Astrocyte (in vitro differentiated cells and primary cell): Measurements from ENCODE around the gene PPP1R2. TPM values are rescaled to one million over a fixed set of nuclear protein-coding genes. Genes with fewer than 3 reads are reported as not detected.

ENCODE experiments used
- DNase-seq: peaks from one replicate; pipeline ENCODE4 v3.0.0-alpha.2; 2010; ENCODE audit warnings: low read depth
- FAIRE-seq: peaks from 2 replicates; lab custom pipeline; 2011; peaks lifted over from hg19 to GRCh38; lab: Jason Lieb, UNC
- H2AFZ ChIP-seq: 2 replicates; pipeline ENCODE4 v1.6.0; 2012; ENCODE audit warnings: low read depth, low read length, inconsistent platforms
- H3K27ac ChIP-seq: 2 replicates; pipeline ENCODE4 v1.5.1; 2011; ENCODE audit warnings: low read depth, low read length, inconsistent platforms
- H3K27me3 ChIP-seq: 2 replicates; pipeline ENCODE4 v1.6.0; 2011; ENCODE audit warnings: low read length, inconsistent platforms; ENCODE audit not compliant: insufficient read depth
- H3K36me3 ChIP-seq: 2 replicates; pipeline ENCODE4 v1.5.1; 2011; ENCODE audit warnings: low read length, inconsistent platforms; ENCODE audit not compliant: insufficient read depth
- H3K4me1 ChIP-seq: 2 replicates; pipeline ENCODE4 v1.5.1; 2011; ENCODE audit warnings: low read length, inconsistent platforms; ENCODE audit not compliant: insufficient read depth
- H3K4me2 ChIP-seq: 2 replicates; pipeline ENCODE4 v1.6.0; 2012; ENCODE audit warnings: low read length, inconsistent platforms
- H3K4me3 ChIP-seq: 2 replicates; pipeline ENCODE4 v1.5.1; 2011; ENCODE audit warnings: low read depth, mild to moderate bottlenecking, low read length, inconsistent platforms; ENCODE audit not compliant: insufficient read depth
- H3K79me2 ChIP-seq: 2 replicates; pipeline ENCODE4 v1.6.0; 2012; ENCODE audit warnings: mild to moderate bottlenecking, low read length, inconsistent platforms; ENCODE audit not compliant: insufficient read depth
- H3K9ac ChIP-seq: 2 replicates; pipeline ENCODE4 v1.6.0; 2012; ENCODE audit warnings: mild to moderate bottlenecking, low read length, inconsistent platforms
- H3K9me3 ChIP-seq: 2 replicates; pipeline ENCODE4 v1.5.1; 2012; ENCODE audit warnings: low read depth, mild to moderate bottlenecking, low read length, inconsistent platforms; ENCODE audit not compliant: insufficient read depth
- H4K20me1 ChIP-seq: 2 replicates; pipeline ENCODE4 v1.6.0; 2012; ENCODE audit warnings: low read length, inconsistent platforms; ENCODE audit not compliant: insufficient read depth
- H3K27ac Mint-ChIP-seq: one replicate; pipeline ENCODE4 v1.8.0; 2021; ENCODE audit warnings: mild to moderate bottlenecking, mixed read lengths; ENCODE audit not compliant: unreplicated experiment
- H3K27me3 Mint-ChIP-seq: one replicate; pipeline ENCODE4 v1.8.0; 2021; ENCODE audit warnings: low read depth, mixed read lengths; ENCODE audit not compliant: unreplicated experiment
- H3K36me3 Mint-ChIP-seq: one replicate; pipeline ENCODE4 v1.8.0; 2021; ENCODE audit warnings: low read depth, mixed read lengths; ENCODE audit not compliant: unreplicated experiment
- H3K4me1 Mint-ChIP-seq: one replicate; pipeline ENCODE4 v1.8.0; 2021; ENCODE audit warnings: low read depth, mixed read lengths; ENCODE audit not compliant: unreplicated experiment
- H3K4me3 Mint-ChIP-seq: one replicate; pipeline ENCODE4 v1.8.0; 2021; ENCODE audit warnings: mild to moderate bottlenecking, moderate library complexity, mixed read lengths; ENCODE audit not compliant: unreplicated experiment
- H3K9me3 Mint-ChIP-seq: one replicate; pipeline ENCODE4 v1.8.0; 2021; ENCODE audit warnings: mild to moderate bottlenecking, mixed read lengths; ENCODE audit not compliant: unreplicated experiment
- EZH2 ChIP-seq: IDR thresholded peaks from 2 replicates; pipeline ENCODE4 v1.6.1; 2012; ENCODE audit warnings: mild to moderate bottlenecking, low read length, inconsistent platforms; ENCODE audit not compliant: insufficient read depth
- total RNA-seq: library from RNA; stranded (reverse); gene quantifications from 2 replicates; pipeline ENCODE4 v1.2.1, GENCODE V29; 2021
- TF ChIP-seq, protein P1 (sequence below): IDR thresholded peaks from 2 replicates; pipeline ENCODE4 v1.5.1; 2011; ENCODE audit warnings: low read depth, mild to moderate bottlenecking, inconsistent platforms, low read length, moderate library complexity; ENCODE audit not compliant: insufficient read depth

Gene PPP1R2
- total RNA-seq, 1 donor from 2014 or later = 34.5 TPM

GRCh38 chr3:195544230-195544536, 1.1 kb upstream of the PPP1R2 start:
- Mint-ChIP-seq H3K36me3 (peaks cover 2% of the 10 kb centered on the region), H3K9me3 (no peaks in the 10 kb centered on the region), H3K4me3 (peak overlapping the region; percentile 88), H3K27ac (no peak overlapping the region), H3K27me3 (peaks cover 4% of the 10 kb centered on the region), H3K4me1 (peaks cover 26% of the 10 kb centered on the region)
- DNase-seq (no peak), FAIRE-seq (no peak)
- no peaks in the 10 kb centered on the region for H3K9me3 ChIP-seq
- no peaks in the 10 kb centered on the region for H3K27me3 ChIP-seq
- no peak overlapping the region for H3K27ac ChIP-seq
- TF ChIP-seq, protein P1, sequence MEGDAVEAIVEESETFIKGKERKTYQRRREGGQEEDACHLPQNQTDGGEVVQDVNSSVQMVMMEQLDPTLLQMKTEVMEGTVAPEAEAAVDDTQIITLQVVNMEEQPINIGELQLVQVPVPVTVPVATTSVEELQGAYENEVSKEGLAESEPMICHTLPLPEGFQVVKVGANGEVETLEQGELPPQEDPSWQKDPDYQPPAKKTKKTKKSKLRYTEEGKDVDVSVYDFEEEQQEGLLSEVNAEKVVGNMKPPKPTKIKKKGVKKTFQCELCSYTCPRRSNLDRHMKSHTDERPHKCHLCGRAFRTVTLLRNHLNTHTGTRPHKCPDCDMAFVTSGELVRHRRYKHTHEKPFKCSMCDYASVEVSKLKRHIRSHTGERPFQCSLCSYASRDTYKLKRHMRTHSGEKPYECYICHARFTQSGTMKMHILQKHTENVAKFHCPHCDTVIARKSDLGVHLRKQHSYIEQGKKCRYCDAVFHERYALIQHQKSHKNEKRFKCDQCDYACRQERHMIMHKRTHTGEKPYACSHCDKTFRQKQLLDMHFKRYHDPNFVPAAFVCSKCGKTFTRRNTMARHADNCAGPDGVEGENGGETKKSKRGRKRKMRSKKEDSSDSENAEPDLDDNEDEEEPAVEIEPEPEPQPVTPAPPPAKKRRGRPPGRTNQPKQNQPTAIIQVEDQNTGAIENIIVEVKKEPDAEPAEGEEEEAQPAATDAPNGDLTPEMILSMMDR = no peak
- TF ChIP-seq EZH2 = no peak
- H3K36me3 ChIP-seq = no peaks in the 10 kb centered on the region
- peaks cover 39% of the 10 kb centered on the region for H3K79me2 ChIP-seq
- peaks cover 27% of the 10 kb centered on the region for H4K20me1 ChIP-seq
- H3K4me1 ChIP-seq = peaks cover 21% of the 10 kb centered on the region
- H3K4me3 ChIP-seq = no peak overlapping the region
- no peak overlapping the region for H3K9ac ChIP-seq
- H3K4me2 ChIP-seq = peak overlapping the region; percentile 87
- no peak overlapping the region for H2AFZ ChIP-seq

GRCh38 chr3:195543500-195544229, 540 bp upstream of the PPP1R2 start:
- no peak for FAIRE-seq
- H2AFZ ChIP-seq = peak overlapping the region; percentile 76
- DNase-seq = no peak
- H3K4me1 ChIP-seq = peaks cover 21% of the 10 kb centered on the region
- H4K20me1 ChIP-seq = peaks cover 32% of the 10 kb centered on the region
- H3K27me3 ChIP-seq = no peaks in the 10 kb centered on the region
- H3K36me3 Mint-ChIP-seq = peaks cover 2% of the 10 kb centered on the region
- peak overlapping the region; percentile 91 for H3K9ac ChIP-seq
- peak overlapping the region; percentile 88 for H3K4me3 Mint-ChIP-seq
- peak overlapping the region; percentile 78 for H3K4me3 ChIP-seq
- peaks cover 4% of the 10 kb centered on the region for H3K27me3 Mint-ChIP-seq
- H3K27ac ChIP-seq = no peak overlapping the region
- TF ChIP-seq EZH2 = no peak
- TF ChIP-seq, protein P1 = no peak
- H3K9me3 Mint-ChIP-seq = no peaks in the 10 kb centered on the region
- no peaks in the 10 kb centered on the region for H3K36me3 ChIP-seq
- H3K27ac Mint-ChIP-seq = peak overlapping the region; percentile 66
- no peaks in the 10 kb centered on the region for H3K9me3 ChIP-seq
- peak overlapping the region; percentile 87 for H3K4me2 ChIP-seq
- H3K4me1 Mint-ChIP-seq = peaks cover 26% of the 10 kb centered on the region
- peaks cover 44% of the 10 kb centered on the region for H3K79me2 ChIP-seq

- peaks cover 2% of the 10 kb centered on the region for H3K36me3 Mint-ChIP-seq
- TF ChIP-seq, protein P1 = no peak
- no peak for TF ChIP-seq EZH2
- no peak for FAIRE-seq
These were observed 818 bp downstream of the PPP1R2 start for GRCh38 chr3:195542316-195542697.

More at GRCh38 chr3:195542316-195542697, 818 bp downstream of the PPP1R2 start:
- peak overlapping the region; percentile 78 for H3K4me3 ChIP-seq
- H3K79me2 ChIP-seq = peaks cover 57% of the 10 kb centered on the region
- Mint-ChIP-seq H3K4me1 (peaks cover 18% of the 10 kb centered on the region), H3K4me3 (peak overlapping the region; percentile 87), H3K9me3 (no peaks in the 10 kb centered on the region), H3K27ac (peak overlapping the region; percentile 41), H3K27me3 (peaks cover 4% of the 10 kb centered on the region)
- H3K4me2 ChIP-seq = peak overlapping the region; percentile 87
- peaks cover 21% of the 10 kb centered on the region for H3K4me1 ChIP-seq
- DNase-seq = no peak
- H2AFZ ChIP-seq = no peak overlapping the region
- no peaks in the 10 kb centered on the region for H3K36me3 ChIP-seq
- no peaks in the 10 kb centered on the region for H3K27me3 ChIP-seq
- peak overlapping the region; percentile 91 for H3K9ac ChIP-seq
- H4K20me1 ChIP-seq = peaks cover 42% of the 10 kb centered on the region
- H3K27ac ChIP-seq = no peak overlapping the region
- H3K9me3 ChIP-seq = no peaks in the 10 kb centered on the region
